Duodenal mucosa (tissue), 2 donors: ENCODE results near the gene TP53INP2.

Experiments used
- H3K27ac ChIP-seq: one replicate; pipeline ENCODE4 v1.7.0; 2013; ENCODE audit warnings: low read depth, low read length
- H3K27me3 ChIP-seq, 2 donors: one replicate each; pipeline ENCODE4 v1.7.0; 2013; ENCODE audit warnings: low read length in 2 of 2, control low read depth in 1 of 2; ENCODE audit not compliant: insufficient read depth in 2 of 2, control insufficient read depth in 1 of 2
- H3K36me3 ChIP-seq, 2 donors: one replicate each; pipeline ENCODE4 v1.7.0; 2013; ENCODE audit warnings: low read length in 2 of 2, control low read depth in 1 of 2; ENCODE audit not compliant: insufficient read depth in 2 of 2, control insufficient read depth in 1 of 2
- H3K4me1 ChIP-seq, 2 donors: one replicate each; pipeline ENCODE4 v1.7.0; 2013; ENCODE audit warnings: low read length in 2 of 2, control low read depth in 1 of 2; ENCODE audit not compliant: insufficient read depth in 2 of 2, control insufficient read depth in 1 of 2
- H3K4me3 ChIP-seq, 2 donors: one replicate each; pipeline ENCODE4 v1.7.0; 2013; ENCODE audit warnings: low read length in 2 of 2, low read depth in 1 of 2
- H3K9ac ChIP-seq, 2 donors: one replicate each; pipeline ENCODE4 v1.7.0; 2013; ENCODE audit warnings: low read length in 2 of 2, low read depth in 1 of 2
- H3K9me3 ChIP-seq, 2 donors: one replicate each; pipeline ENCODE4 v1.7.0; 2013; ENCODE audit warnings: low read length in 2 of 2, control low read depth in 1 of 2; ENCODE audit not compliant: control insufficient read depth in 1 of 2

Gene TP53INP2

DNA sequence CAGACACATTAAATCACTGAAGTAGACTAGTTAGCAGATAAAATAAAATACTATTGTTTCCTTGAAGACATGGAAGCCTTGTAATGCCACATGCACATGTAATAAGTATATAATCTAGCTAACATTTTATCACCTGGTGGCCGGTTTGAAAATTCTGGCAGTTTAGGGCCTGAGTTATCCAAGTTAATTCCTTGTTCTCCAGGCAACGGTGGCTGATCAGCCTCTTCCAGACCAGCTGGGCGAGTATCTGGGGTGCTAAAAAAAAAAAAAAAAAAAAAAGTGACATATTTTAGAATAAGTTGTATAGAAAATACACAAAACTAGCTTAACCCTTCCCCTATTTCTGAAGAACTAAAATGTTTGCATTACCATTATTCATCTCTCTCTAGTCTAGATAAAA, 42.5 kb downstream of the TP53INP2 start:
- Histone ChIP-seq H3K36me3 (peaks cover 31 to 74% of the 10 kb centered on the region in 2 donors), H3K27ac (no peak overlapping the region), H3K27me3 (no peaks in the 10 kb centered on the region), H3K9me3 (no peaks in the 10 kb centered on the region), H3K4me3 (no peak overlapping the region), H3K9ac (no peak overlapping the region), H3K4me1 (no peaks in the 10 kb centered on the region)

DNA sequence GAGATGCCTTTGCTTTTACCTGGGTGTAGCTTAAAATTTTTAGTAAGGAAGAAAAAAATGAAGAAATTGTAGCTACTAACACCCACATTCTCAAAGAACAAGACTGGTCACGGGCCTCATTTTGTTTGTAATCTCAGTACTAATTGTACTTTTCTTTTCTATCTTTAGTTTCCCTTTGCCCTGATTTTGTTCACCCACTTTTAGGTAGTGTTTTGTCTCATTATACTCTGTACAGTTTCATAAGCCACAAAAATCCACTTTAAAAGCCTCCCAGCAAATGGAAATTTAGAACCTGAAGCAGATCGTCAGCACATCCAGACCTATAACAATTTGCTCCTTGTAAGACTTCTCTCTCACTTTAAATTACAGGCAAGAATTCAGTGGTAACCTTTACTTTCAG, 43.3 kb downstream of the TP53INP2 start:
- H3K4me3 ChIP-seq, result no peak overlapping the region
- no peaks in the 10 kb centered on the region for H3K9me3 ChIP-seq
- H3K27ac ChIP-seq, result no peak overlapping the region
- no peak overlapping the region for H3K9ac ChIP-seq
- peaks cover 29 to 73% of the 10 kb centered on the region in 2 donors for H3K36me3 ChIP-seq
- H3K4me1 ChIP-seq, result no peaks in the 10 kb centered on the region
- H3K27me3 ChIP-seq, result no peaks in the 10 kb centered on the region

DNA sequence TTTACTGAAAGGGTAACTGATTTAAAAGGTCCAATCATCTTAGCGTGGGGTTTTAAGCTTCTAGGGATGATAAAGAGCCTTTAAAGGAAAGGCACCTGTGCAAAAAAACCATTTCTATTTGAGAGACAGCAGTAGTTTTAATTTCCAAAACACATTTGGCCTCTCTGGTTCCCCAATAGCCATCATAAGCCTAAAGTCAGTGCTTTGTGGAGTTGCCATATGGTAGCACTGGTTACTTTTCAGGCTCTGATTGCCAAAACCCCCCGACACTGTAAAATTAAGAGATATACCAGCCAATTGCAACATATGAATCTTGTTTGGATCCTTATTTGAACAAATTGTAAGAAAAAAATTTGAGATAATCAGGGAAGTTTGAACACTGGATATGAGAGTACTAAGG, 44.6 kb downstream of the TP53INP2 start:
- Histone ChIP-seq H3K27me3 (no peaks in the 10 kb centered on the region), H3K27ac (no peak overlapping the region), H3K36me3 (peaks cover 27 to 63% of the 10 kb centered on the region in 2 donors), H3K9me3 (no peaks in the 10 kb centered on the region), H3K4me3 (no peak overlapping the region), H3K4me1 (no peaks in the 10 kb centered on the region), H3K9ac (no peak overlapping the region)

DNA sequence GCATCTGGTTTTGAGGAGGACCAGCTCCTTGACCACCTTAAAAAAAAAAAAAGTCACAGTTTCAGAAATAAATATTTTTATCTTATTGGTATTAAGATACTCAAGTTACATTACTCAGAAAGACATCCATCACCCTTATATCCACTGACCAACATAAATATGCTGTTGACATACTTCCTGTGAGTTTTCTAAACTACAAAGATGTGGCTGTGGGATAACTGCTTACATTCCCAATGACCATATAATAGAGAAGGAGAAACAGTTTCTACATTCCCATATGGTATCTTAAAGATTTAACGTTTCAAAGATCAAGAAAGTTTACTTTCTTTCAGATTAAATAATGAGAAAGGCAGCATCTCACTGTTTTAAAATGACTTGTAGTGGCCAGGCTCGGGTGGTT, 46.3 kb downstream of the TP53INP2 start:
- H3K4me3 ChIP-seq, result no peak overlapping the region
- no peaks in the 10 kb centered on the region for H3K4me1 ChIP-seq
- H3K36me3 ChIP-seq, result peaks cover 34 to 70% of the 10 kb centered on the region in 2 donors
- H3K9me3 ChIP-seq, result no peaks in the 10 kb centered on the region
- H3K9ac ChIP-seq, result no peak overlapping the region
- H3K27ac ChIP-seq, result no peak overlapping the region
- H3K27me3 ChIP-seq, result no peaks in the 10 kb centered on the region

DNA sequence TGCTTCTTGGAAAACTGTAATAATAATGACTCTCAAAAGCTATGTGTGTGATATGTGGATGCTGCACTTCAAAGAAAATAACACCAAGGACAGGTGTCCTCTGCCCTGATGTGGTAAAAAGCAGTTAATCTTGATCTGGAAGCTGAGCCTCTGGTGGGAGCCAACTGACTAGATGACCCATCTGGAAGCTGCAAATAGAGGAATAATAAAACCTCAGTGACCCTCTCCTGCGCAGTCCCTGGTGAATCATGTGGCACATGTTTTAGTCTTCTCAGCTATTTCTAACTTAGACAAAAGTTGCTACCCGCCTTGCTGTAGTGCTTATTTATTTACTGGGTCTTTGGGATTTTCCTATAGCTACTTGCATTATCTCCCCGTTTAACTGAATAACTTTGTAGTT, 47.3 kb downstream of the TP53INP2 start:
- Histone ChIP-seq H3K9me3 (no peaks in the 10 kb centered on the region), H3K27ac (no peak overlapping the region), H3K36me3 (peaks cover 34 to 69% of the 10 kb centered on the region in 2 donors), H3K27me3 (no peaks in the 10 kb centered on the region), H3K9ac (no peak overlapping the region), H3K4me3 (no peak overlapping the region), H3K4me1 (no peaks in the 10 kb centered on the region)

DNA sequence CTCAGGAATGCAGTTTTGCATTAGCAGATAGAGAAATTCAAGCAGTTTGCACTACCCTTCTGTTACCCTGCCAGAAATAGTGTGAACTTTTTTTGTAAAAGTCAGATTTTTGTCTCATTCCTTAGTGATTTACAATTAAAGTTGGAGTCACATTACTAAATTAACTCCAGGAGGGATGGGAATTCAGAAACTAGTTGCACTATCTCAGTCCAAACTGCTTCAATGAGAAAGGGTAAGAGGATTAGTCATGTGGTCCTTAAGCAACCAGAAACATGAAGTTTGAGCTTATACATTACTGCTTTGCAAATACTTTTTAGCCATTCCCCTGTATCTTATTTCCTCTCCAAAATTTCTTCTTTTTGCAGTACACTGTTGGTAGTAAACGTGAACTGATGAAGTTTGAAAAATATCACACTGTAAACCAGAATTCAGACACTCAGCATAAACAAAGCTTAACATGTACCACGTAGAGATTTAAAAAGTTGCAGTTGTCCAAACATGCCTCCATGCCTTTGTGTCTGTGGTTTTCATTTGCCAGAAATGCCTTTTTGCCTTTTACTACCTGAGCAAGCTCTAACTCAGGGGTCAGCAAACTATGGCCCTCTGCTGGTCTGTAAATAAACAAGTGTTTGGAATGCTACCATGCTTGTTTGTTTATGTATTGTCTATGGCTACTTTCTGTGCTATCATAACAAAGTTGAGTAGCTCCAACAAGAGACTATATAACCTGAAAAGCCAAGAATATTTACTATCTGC, 49.7 kb downstream of the TP53INP2 start:
- no peaks in the 10 kb centered on the region for H3K4me1 ChIP-seq
- H3K27ac ChIP-seq, result no peak overlapping the region
- H3K9ac ChIP-seq, result no peak overlapping the region
- H3K4me3 ChIP-seq, result no peak overlapping the region
- H3K9me3 ChIP-seq, result no peaks in the 10 kb centered on the region
- no peaks in the 10 kb centered on the region for H3K27me3 ChIP-seq
- H3K36me3 ChIP-seq, result peaks cover 39 to 77% of the 10 kb centered on the region in 2 donors

DNA sequence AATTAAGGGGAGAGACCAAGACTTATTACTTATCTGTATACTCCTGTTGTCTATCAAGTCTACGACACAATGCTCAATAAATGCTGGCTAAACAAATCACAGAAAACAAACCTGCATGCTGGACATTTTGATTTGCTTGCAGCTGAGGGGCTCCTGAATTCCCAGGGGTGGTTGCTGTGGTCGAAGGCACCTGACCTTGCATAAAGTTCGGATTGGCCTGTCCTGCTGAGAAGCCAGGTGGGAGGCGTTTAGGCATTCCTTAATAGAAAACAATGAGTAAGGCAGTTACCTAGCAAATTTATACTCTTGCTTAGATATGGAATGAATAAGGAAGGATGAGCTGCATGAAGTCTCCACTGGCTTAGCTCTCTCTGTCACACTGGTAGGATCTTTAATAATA, 50.5 kb downstream of the TP53INP2 start:
- Histone ChIP-seq H3K27ac (no peak overlapping the region), H3K27me3 (no peaks in the 10 kb centered on the region), H3K4me1 (no peaks in the 10 kb centered on the region), H3K9me3 (no peaks in the 10 kb centered on the region), H3K9ac (no peak overlapping the region), H3K4me3 (no peak overlapping the region), H3K36me3 (peaks cover 33 to 75% of the 10 kb centered on the region in 2 donors)

DNA sequence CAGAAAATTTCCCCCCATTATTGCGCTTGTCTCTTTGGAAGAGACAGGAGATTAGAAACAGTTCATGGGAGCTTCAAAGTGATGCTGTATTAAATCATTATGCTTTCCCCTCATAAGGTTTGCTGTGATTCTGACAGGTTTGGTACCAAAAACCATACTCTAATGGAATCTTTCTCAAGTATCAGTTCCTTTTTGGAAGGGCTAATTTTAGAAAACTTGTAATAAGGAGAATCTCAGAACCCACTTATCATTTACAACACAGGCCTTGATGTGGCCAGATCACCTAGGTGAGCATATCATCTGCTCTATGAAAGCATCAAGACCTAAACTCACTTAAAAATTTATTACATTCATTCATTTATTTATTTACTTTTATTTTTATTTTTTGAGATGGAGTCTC, 51.2 kb downstream of the TP53INP2 start:
- Histone ChIP-seq H3K4me3 (no peak overlapping the region), H3K27me3 (no peaks in the 10 kb centered on the region), H3K4me1 (no peaks in the 10 kb centered on the region), H3K9me3 (no peaks in the 10 kb centered on the region), H3K36me3 (peaks cover 29 to 72% of the 10 kb centered on the region in 2 donors), H3K9ac (no peak overlapping the region), H3K27ac (no peak overlapping the region)

DNA sequence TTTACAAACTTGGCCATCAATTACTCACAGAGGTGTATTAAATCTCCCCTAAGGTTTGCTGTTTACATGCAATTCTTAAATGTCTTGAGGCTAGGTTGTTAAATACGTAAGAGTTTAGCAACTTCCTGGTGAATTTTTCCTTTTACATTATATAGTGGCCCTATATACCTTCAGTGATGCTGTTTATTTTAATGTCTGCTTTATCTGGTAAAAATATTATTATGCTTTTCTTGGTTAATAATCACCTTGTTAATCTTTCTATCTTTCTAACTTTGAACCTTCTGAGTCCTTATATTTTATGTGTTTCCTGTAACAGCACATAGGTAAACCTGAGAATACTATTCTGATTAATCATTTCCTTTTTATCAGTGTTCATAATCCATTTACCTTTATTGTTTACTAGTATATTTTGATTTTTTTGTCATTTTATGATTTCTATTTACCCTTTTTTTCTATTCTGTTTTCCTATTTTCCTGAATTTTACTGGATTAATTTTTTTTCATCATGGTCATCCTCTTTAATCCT, 57.9 kb downstream of the TP53INP2 start:
- H3K4me1 ChIP-seq, result peaks cover 0 to 14% of the 10 kb centered on the region in 2 donors
- no peak overlapping the region for H3K4me3 ChIP-seq
- H3K9ac ChIP-seq, result no peak overlapping the region
- H3K36me3 ChIP-seq, result peaks cover 23 to 50% of the 10 kb centered on the region in 2 donors
- H3K27ac ChIP-seq, result no peak overlapping the region
- H3K9me3 ChIP-seq, result no peaks in the 10 kb centered on the region
- no peaks in the 10 kb centered on the region for H3K27me3 ChIP-seq
